Keratinocyte (primary cell): ENCODE data around the gene PARP2. TPM values are rescaled to one million over a fixed set of nuclear protein-coding genes. Genes with fewer than 3 reads are reported as not detected.

ENCODE experiments used
- DNase-seq: peaks from one replicate; pipeline ENCODE4 v3.0.0-alpha.2; 2011; ENCODE audit warnings: low read depth, missing footprints, low spot score
- FAIRE-seq: peaks from 2 replicates; lab custom pipeline; 2011; peaks lifted over from hg19 to GRCh38; lab: Jason Lieb, UNC
- H2AFZ ChIP-seq: 2 replicates; pipeline ENCODE4 v1.6.0; 2012; ENCODE audit warnings: low read length, control low read depth, inconsistent platforms; ENCODE audit not compliant: control insufficient read depth
- H3K27ac ChIP-seq: 2 replicates; pipeline ENCODE4 v1.5.1; 2011; ENCODE audit warnings: low read length; ENCODE audit not compliant: control insufficient read depth, insufficient read depth
- H3K27me3 ChIP-seq: 3 replicates; pipeline ENCODE4 v1.6.0; 2011; ENCODE audit warnings: low read length; ENCODE audit not compliant: control insufficient read depth, insufficient read depth; ENCODE audit errors: extremely low read depth
- H3K36me3 ChIP-seq, 2 experiments: 2 replicates in 1 of 2; 3 replicates in 1 of 2; pipeline ENCODE4 v1.5.1; 2011; ENCODE audit warnings: low read length in 2 of 2, mild to moderate bottlenecking in 1 of 2; ENCODE audit not compliant: control insufficient read depth in 2 of 2, insufficient read depth in 2 of 2; ENCODE audit errors: extremely low read depth in 1 of 2
- H3K4me1 ChIP-seq: 3 replicates; pipeline ENCODE4 v1.5.1; 2011; ENCODE audit warnings: low read length; ENCODE audit not compliant: control insufficient read depth, insufficient read depth; ENCODE audit errors: extremely low read depth
- H3K4me2 ChIP-seq: 3 replicates; pipeline ENCODE4 v1.6.0; 2011; ENCODE audit warnings: low read depth, low read length; ENCODE audit not compliant: control insufficient read depth, insufficient read depth; ENCODE audit errors: extremely low read depth
- H3K4me3 ChIP-seq, 3 experiments: fragments of 200-600 bp in 1 of 3; sonication (generic) in 1 of 3; 2 replicates in 2 of 3; 3 replicates in 1 of 3; pipeline ENCODE4 v1.5.1; 2011 to 2016; ENCODE audit warnings: low read length in 3 of 3, mild to moderate bottlenecking in 3 of 3, control low read depth in 2 of 3, inconsistent platforms in 1 of 3, low read depth in 1 of 3, mixed read lengths in 1 of 3, mixed run types in 1 of 3, moderate library complexity in 1 of 3; ENCODE audit not compliant: control insufficient read depth in 2 of 3, insufficient read depth in 2 of 3; ENCODE audit errors: extremely low read depth in 1 of 3
- H3K79me2 ChIP-seq: 2 replicates; pipeline ENCODE4 v1.6.0; 2012; ENCODE audit warnings: low read length; ENCODE audit not compliant: control insufficient read depth, insufficient read depth
- H3K9ac ChIP-seq: 3 replicates; pipeline ENCODE4 v1.6.0; 2011; ENCODE audit warnings: low read length; ENCODE audit not compliant: control insufficient read depth, insufficient read depth; ENCODE audit errors: extremely low read depth
- H3K9me1 ChIP-seq: 3 replicates; pipeline ENCODE4 v1.6.0; 2011; ENCODE audit warnings: low read length; ENCODE audit not compliant: control insufficient read depth, insufficient read depth; ENCODE audit errors: extremely low read depth
- H3K9me3 ChIP-seq: 2 replicates; pipeline ENCODE4 v1.5.1; 2012; ENCODE audit warnings: low read depth, low read length; ENCODE audit not compliant: control insufficient read depth
- H4K20me1 ChIP-seq: 3 replicates; pipeline ENCODE4 v1.6.0; 2011; ENCODE audit warnings: low read length; ENCODE audit not compliant: control insufficient read depth, insufficient read depth; ENCODE audit errors: extremely low read depth
- CTCF ChIP-seq, 3 experiments: IDR thresholded peaks in 1 of 3; conservative IDR thresholded peaks in 1 of 3; optimal IDR thresholded peaks in 1 of 3; 2 replicates in 2 of 3; 3 replicates in 1 of 3; pipeline versions ENCODE3 to v1.5.1; 2011; ENCODE audit warnings: low read length in 3 of 3, mild to moderate bottlenecking in 3 of 3, moderate library complexity in 2 of 3, control low read depth in 1 of 3, inconsistent platforms in 1 of 3; ENCODE audit not compliant: insufficient read depth in 2 of 3; ENCODE audit errors: extremely low read depth in 1 of 3
- EZH2 ChIP-seq: IDR thresholded peaks from one replicate; pipeline ENCODE4 v1.6.1; 2012; ENCODE audit warnings: inconsistent platforms, mild to moderate bottlenecking, low read length, moderate library complexity
- dilution Hi-C: fragments of 300-500 bp; cut with MboI; formaldehyde crosslinking; loops from one replicate; pipeline ENCODE4 v1.7.0; 2020; ENCODE audit warnings: low sequenced_read_pairs; ENCODE audit not compliant: extremely low pct_ligation_motif_present
- polyA plus RNA-seq, 5 experiments: library from polyadenylated mRNA; depleted of rRNA in 3 of 5; stranded (reverse) in 3 of 5; stranded (forward) in 1 of 5; unstranded in 1 of 5; fragments of >200 nt; gene quantifications; 1 replicate in 1 of 5; 2 replicates in 3 of 5; 3 replicates in 1 of 5; pipeline versions ENCODE4 v1.2.1 to v1.2.3, GENCODE V29; 2011 to 2012; ENCODE audit warnings: missing spikeins in 2 of 5, low read depth in 1 of 5, low replicate concordance in 1 of 5
- small RNA-seq, 3 experiments: library from RNA; depleted of rRNA; stranded (forward); fragments of <200 nt; gene quantifications; one replicate each; pipeline ENCODE3, GENCODE V24; 2012; ENCODE audit warnings: low read depth in 3 of 3, low replicate concordance in 1 of 3; ENCODE audit not compliant: insufficient read length in 3 of 3

Gene PARP2
- polyA plus RNA-seq, 1 donor (not counting 4 experiments of a cell fraction or from before 2014, with no cell fraction given) = 24.7 TPM

GRCh38 chr14:20403521-20403920, 60.1 kb downstream of the PARP2 start:
- dilution Hi-C loops = no loop called here
- peaks cover 11% of the 10 kb centered on the region for H3K79me2 ChIP-seq

More at GRCh38 chr14:20403521-20403920, 60.1 kb downstream of the PARP2 start:
- Histone ChIP-seq H3K27me3 (no peaks in the 10 kb centered on the region), H3K27ac (no peak overlapping the region), H2AFZ (no peak overlapping the region), H3K4me2 (no peak overlapping the region), H3K9me1 (no peaks in the 10 kb centered on the region), H3K4me1 (peaks cover 18% of the 10 kb centered on the region), H3K4me3 (no peak overlapping the region), H3K9ac (no peak overlapping the region), H3K9me3 (no peaks in the 10 kb centered on the region), H3K36me3 (peaks cover 27 to 30% of the 10 kb centered on the region in 2 experiments), H4K20me1 (no peaks in the 10 kb centered on the region)
- FAIRE-seq (no peak), DNase-seq (no peak)
- TF ChIP-seq CTCF (optimal IDR thresholded peaks at IDR 0.05 in 1 of 3, IDR thresholded peaks at IDR 0.05 in 1 of 3, conservative IDR thresholded peaks at IDR 0.05 in 1 of 3; ENCODE audit: extremely low read depth in 1 of 3, insufficient read depth in 2 of 3, low read length in 3 of 3) (no peak), EZH2 (no peak)

Small RNAs within 50 kb of the gene (small RNA-seq; reads per million reads assigned to genes)
- gene SNORA79B (0 to 1.8 (median 0.40) reads per million in 3 experiments), gene SNORD126 (5.3 to 267 (median 162) reads per million in 3 experiments)

Other genes starting within 250 kb of the PARP2 start
- not detected in 3 replicates for gene OR4K17, start 232.9 kb upstream of the PARP2 start, polyA plus RNA-seq
- not detected in 3 replicates for gene OR4N5, start 204.8 kb upstream of the PARP2 start, polyA plus RNA-seq
- gene OR11G2, start 152.7 kb upstream of the PARP2 start, polyA plus RNA-seq = not detected in 3 replicates
- not detected in 3 replicates for gene OR11H6, start 119.9 kb upstream of the PARP2 start, polyA plus RNA-seq
- gene OR11H7, start 114.7 kb upstream of the PARP2 start, polyA plus RNA-seq = not detected in 3 replicates
- gene OR11H4, start 104.3 kb upstream of the PARP2 start, polyA plus RNA-seq = not detected in 3 replicates
- 13.7 to 19.2 TPM (median 13.9 TPM) in 3 replicates for gene TTC5, start 37.7 kb upstream of the PARP2 start, polyA plus RNA-seq
- gene CCNB1IP1, start 10.4 kb upstream of the PARP2 start, polyA plus RNA-seq = 49.0 to 65.8 TPM (median 49.4 TPM) in 3 replicates
- 12.5 to 16.6 TPM (median 12.8 TPM) in 3 replicates for gene TEP1, start 69.9 kb downstream of the PARP2 start, polyA plus RNA-seq
- not detected in 3 replicates for gene KLHL33, start 92.5 kb downstream of the PARP2 start, polyA plus RNA-seq
- 28.8 to 36.6 TPM (median 34.5 TPM) in 3 replicates for gene OSGEP, start 111.2 kb downstream of the PARP2 start, polyA plus RNA-seq
- gene APEX1, start 111.6 kb downstream of the PARP2 start, polyA plus RNA-seq = 211 to 234 TPM (median 212 TPM) in 3 replicates
- 34.4 to 37.5 TPM (median 35.6 TPM) in 3 replicates for gene PIP4P1, start 117.8 kb downstream of the PARP2 start, polyA plus RNA-seq
- gene PNP, start 125.8 kb downstream of the PARP2 start, polyA plus RNA-seq = 227 to 325 TPM (median 243 TPM) in 3 replicates
- gene RNASE10, start 161.9 kb downstream of the PARP2 start, polyA plus RNA-seq = not detected in 3 replicates
- gene RNASE9, start 217.4 kb downstream of the PARP2 start, polyA plus RNA-seq = not detected in 3 replicates
- not detected in 3 replicates for gene RNASE11, start 244.4 kb downstream of the PARP2 start, polyA plus RNA-seq
- not detected in 3 replicates for gene RNASE12, start 247.7 kb downstream of the PARP2 start, polyA plus RNA-seq